ENCODE measurements around the gene CUBN.

Gene CUBN

DNA sequence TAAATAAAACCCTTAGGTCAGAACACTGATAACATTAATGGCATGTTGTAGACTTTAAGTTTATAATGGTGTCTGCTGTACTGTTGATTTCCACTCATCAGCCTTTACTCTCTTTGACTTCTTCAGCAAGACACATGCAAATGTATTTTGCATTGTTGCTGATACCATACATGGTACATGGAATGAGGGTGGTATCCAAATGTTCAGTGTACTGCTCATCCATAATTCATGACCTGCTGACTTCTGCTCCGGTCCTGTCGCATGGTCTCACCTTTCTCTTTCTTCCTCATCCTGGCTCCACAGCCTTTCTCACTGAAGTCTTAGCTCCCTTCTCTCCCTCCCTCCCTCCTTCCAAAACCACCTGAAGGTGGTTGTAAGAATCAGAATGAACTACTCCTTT, 4.7 kb upstream of the CUBN start:
- TF ChIP-seq ZNF701 (tag by site-specific recombination; IDR thresholded peaks at IDR 0.05) (no peak), MEIS1 (CRISPR knock-in tag; IDR thresholded peaks at IDR 0.05; ENCODE audit: borderline replicate concordance) (no peak), ZNF366 (tag by site-specific recombination; conservative IDR thresholded peaks at IDR 0.05) (0 out of 2 replicates have a peak, but pooled peaks have one; percentile 22), ZNF600 (tag by site-specific recombination; IDR thresholded peaks at IDR 0.05) (no peak)
- Histone ChIP-seq H3K9me3 (ENCODE audit: control insufficient read depth, insufficient read depth, low read depth, low read length) (no peaks in the 10 kb centered on the region), H3K36me3 (ENCODE audit: control insufficient read depth in 2 of 2, insufficient read depth in 1 of 2, low read length in 2 of 2) (no peaks in the 10 kb centered on the region), H3K4me1 (ENCODE audit: control insufficient read depth, insufficient read depth, low read length) (peaks cover 2% of the 10 kb centered on the region; the same call in 1 of the 2 replicates), H3K4me3 (ENCODE audit: low read depth, low read length) (no peak overlapping the region), H3K27ac (ENCODE audit: extremely low read depth, low read depth, low read length) (no peak overlapping the region)
- ChIA-PET POLR2A (no interaction called here), CTCF (interaction anchor here (0.6 to 0.8 kb wide), 2 partner anchors 12 to 272 kb away, joined by 3 read pairs; no protein-coding TSS in a partner anchor)

DNA sequence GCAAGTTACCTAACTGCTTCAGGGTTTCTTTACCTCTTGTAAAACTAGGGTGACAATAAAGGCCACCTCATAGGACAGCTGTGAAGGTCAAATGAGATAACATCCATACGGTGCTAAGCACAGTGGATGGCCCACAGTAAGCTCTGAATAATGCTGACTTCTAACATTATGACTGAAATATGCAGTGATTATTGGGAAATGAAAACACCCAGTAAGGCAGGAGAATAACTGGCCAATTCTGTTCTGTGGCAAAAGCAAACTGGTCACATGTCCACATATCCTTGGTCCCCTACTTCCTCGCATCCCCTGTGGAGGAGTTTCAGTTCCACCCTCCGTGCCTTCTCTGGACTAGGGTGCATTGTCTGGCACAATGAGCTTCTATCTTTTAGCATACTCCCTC, 1.4 kb downstream of the CUBN start:
- H3K4me1 ChIP-seq (ENCODE audit: control insufficient read depth, insufficient read depth, low read length) = peaks cover 9% of the 10 kb centered on the region
- H3K36me3 ChIP-seq (ENCODE audit: control insufficient read depth in 2 of 2, insufficient read depth in 1 of 2, low read length in 2 of 2) = no peaks in the 10 kb centered on the region
- TF ChIP-seq, protein P1, sequence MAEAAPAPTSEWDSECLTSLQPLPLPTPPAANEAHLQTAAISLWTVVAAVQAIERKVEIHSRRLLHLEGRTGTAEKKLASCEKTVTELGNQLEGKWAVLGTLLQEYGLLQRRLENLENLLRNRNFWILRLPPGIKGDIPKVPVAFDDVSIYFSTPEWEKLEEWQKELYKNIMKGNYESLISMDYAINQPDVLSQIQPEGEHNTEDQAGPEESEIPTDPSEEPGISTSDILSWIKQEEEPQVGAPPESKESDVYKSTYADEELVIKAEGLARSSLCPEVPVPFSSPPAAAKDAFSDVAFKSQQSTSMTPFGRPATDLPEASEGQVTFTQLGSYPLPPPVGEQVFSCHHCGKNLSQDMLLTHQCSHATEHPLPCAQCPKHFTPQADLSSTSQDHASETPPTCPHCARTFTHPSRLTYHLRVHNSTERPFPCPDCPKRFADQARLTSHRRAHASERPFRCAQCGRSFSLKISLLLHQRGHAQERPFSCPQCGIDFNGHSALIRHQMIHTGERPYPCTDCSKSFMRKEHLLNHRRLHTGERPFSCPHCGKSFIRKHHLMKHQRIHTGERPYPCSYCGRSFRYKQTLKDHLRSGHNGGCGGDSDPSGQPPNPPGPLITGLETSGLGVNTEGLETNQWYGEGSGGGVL (tag by site-specific recombination; IDR thresholded peaks at IDR 0.05) = no peak
- TF ChIP-seq ZNF26 (tag by site-specific recombination; IDR thresholded peaks at IDR 0.05) (no peak), ZNF473 (tag by site-specific recombination; IDR thresholded peaks at IDR 0.05) (no peak), ZNF776 (tag by site-specific recombination; IDR thresholded peaks at IDR 0.05; ENCODE audit: borderline replicate concordance) (no peak), ZNF169 (tag by site-specific recombination; IDR thresholded peaks at IDR 0.05) (no peak), ZNF362 (tag by site-specific recombination; IDR thresholded peaks at IDR 0.05) (no peak), MYNN (tag by site-specific recombination; IDR thresholded peaks at IDR 0.05; ENCODE audit: borderline replicate concordance) (no peak), ZNF184 (tag by site-specific recombination; IDR thresholded peaks at IDR 0.05) (no peak), ZNF768 (tag by site-specific recombination; IDR thresholded peaks at IDR 0.05) (no peak), ZBTB1 (tag by site-specific recombination; IDR thresholded peaks at IDR 0.05) (no peak), ZNF777 (tag by site-specific recombination; IDR thresholded peaks at IDR 0.05; ENCODE audit: borderline replicate concordance) (no peak)
- TF ChIP-seq, protein P2, sequence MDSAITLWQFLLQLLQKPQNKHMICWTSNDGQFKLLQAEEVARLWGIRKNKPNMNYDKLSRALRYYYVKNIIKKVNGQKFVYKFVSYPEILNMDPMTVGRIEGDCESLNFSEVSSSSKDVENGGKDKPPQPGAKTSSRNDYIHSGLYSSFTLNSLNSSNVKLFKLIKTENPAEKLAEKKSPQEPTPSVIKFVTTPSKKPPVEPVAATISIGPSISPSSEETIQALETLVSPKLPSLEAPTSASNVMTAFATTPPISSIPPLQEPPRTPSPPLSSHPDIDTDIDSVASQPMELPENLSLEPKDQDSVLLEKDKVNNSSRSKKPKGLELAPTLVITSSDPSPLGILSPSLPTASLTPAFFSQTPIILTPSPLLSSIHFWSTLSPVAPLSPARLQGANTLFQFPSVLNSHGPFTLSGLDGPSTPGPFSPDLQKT (IDR thresholded peaks at IDR 0.05; ENCODE audit: borderline replicate concordance, low read depth, low read length) = no peak
- TF ChIP-seq, protein P3, sequence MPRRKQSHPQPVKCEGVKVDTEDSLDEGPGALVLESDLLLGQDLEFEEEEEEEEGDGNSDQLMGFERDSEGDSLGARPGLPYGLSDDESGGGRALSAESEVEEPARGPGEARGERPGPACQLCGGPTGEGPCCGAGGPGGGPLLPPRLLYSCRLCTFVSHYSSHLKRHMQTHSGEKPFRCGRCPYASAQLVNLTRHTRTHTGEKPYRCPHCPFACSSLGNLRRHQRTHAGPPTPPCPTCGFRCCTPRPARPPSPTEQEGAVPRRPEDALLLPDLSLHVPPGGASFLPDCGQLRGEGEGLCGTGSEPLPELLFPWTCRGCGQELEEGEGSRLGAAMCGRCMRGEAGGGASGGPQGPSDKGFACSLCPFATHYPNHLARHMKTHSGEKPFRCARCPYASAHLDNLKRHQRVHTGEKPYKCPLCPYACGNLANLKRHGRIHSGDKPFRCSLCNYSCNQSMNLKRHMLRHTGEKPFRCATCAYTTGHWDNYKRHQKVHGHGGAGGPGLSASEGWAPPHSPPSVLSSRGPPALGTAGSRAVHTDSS (tag by site-specific recombination; IDR thresholded peaks at IDR 0.05) = no peak
- TF ChIP-seq, protein P4, sequence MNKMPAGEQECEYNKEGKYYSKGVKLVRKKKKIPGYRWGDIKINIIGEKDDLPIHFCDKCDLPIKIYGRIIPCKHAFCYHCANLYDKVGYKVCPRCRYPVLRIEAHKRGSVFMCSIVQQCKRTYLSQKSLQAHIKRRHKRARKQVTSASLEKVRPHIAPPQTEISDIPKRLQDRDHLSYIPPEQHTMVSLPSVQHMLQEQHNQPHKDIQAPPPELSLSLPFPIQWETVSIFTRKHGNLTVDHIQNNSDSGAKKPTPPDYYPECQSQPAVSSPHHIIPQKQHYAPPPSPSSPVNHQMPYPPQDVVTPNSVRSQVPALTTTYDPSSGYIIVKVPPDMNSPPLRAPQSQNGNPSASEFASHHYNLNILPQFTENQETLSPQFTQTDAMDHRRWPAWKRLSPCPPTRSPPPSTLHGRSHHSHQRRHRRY (tag by site-specific recombination; IDR thresholded peaks at IDR 0.05) = no peak
- CTCF ChIA-PET = no interaction called here
- POLR2A ChIA-PET = interaction anchor here (0.6 kb wide), 1 partner anchor 280 kb away, joined by 3 read pairs; no protein-coding TSS in a partner anchor
- H3K27ac ChIP-seq (ENCODE audit: extremely low read depth, low read depth, low read length) = no peak overlapping the region
- H3K4me3 ChIP-seq (ENCODE audit: low read depth, low read length) = no peak overlapping the region
- no peaks in the 10 kb centered on the region for H3K9me3 ChIP-seq (ENCODE audit: control insufficient read depth, insufficient read depth, low read depth, low read length)
